Measurements from ENCODE around the gene ATP6V1G3.

ATP6V1G3 gene

DNA sequence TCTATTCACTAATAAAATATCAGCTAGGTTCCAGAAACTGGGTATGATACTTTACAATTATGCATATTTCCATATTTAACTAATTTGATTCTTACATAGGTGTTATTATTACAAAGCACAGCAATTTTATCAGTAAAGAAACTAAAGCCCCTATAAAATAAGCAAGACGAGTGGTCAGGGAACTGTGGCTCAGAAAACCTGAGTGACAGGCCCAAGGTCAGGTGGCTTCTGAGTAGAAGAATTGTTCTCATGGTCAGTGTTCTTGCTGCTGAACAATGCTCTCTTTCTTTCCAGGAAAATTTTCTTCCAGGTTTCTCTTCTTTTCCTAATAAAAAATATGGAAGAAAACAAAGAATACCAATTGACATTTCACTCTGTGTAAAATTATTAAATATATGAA lies 2.2 kb upstream of the ATP6V1G3 start:
- no peak for DNase-seq (ENCODE audit: low read depth)

DNA sequence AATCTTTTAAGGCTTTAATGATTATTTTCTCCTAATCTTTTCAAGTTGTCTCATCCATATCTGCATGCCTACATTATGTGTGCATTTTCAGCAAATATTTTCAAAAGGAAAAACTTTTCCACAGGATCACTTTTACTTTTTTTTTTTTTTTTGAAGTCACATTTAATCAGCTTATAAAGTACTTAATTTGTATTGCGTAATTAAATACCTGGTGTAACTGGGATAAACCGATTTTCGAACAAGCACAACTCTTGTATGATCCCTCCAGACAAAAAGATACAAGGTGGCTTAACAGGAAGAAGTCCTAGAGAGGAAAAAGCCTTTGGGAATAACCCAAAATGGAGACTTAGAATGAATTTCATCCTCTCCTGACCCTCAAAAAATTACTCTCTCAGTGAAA lies 1.3 kb upstream of the ATP6V1G3 start:
- DNase-seq (ENCODE audit: low read depth) = no peak

DNA sequence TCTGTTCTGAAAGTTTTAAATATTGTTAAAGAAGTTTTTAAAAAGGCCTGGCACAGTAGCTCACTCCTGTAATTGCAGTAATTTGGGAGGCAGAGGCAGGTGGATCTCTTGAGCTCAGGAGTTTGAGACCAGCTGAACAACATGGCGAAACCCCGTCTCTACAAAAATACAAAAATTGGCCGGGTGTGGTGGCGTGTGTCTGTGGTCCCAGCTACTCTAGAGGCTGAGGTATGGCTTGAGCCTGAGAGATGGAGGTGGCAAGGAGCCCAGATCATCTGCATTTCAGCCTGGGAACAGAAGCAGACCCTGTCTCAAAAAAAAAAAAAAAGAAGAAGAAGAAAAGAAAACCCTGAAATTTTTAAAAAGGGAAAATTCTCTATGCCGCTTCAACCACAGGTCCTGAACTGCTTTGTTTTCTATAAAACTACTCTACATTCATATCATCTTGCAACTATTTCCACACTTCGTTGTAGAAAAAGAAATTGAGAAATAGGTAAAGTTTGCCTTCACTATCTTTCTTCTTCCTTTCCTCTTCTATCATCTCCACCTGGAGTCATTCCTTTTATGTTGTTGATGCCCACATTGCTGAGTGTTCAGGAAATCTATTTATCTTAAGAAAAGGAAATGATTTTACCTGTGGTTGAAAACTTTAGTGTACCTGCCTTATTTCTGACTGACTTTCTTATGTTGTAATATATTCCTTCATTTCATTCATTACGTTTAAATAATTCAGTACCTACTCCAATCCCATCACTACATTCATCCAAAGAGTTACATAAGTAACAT lies 1.7 kb downstream of the ATP6V1G3 start:
- no peak for DNase-seq (ENCODE audit: low read depth)

DNA sequence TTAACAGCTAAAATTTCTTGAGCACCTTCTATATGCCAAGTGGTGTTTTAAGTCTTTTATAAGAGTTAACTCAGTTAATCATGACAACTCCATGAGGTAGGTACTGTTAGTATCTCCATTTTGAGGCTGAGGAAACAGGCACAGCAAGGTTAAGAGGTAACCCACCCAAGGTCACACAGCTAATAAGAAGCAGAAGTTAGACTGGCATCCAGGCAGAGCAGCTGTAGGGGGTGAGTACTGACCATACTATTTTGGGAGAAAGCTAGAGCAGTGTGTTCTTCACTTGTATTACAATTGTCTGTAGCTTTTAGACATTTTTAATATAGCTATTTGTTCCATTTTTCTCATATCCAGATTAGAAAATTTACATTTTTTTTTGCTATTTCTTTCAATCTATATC lies 4.8 kb downstream of the ATP6V1G3 start:
- DNase-seq (ENCODE audit: low read depth) = no peak

DNA sequence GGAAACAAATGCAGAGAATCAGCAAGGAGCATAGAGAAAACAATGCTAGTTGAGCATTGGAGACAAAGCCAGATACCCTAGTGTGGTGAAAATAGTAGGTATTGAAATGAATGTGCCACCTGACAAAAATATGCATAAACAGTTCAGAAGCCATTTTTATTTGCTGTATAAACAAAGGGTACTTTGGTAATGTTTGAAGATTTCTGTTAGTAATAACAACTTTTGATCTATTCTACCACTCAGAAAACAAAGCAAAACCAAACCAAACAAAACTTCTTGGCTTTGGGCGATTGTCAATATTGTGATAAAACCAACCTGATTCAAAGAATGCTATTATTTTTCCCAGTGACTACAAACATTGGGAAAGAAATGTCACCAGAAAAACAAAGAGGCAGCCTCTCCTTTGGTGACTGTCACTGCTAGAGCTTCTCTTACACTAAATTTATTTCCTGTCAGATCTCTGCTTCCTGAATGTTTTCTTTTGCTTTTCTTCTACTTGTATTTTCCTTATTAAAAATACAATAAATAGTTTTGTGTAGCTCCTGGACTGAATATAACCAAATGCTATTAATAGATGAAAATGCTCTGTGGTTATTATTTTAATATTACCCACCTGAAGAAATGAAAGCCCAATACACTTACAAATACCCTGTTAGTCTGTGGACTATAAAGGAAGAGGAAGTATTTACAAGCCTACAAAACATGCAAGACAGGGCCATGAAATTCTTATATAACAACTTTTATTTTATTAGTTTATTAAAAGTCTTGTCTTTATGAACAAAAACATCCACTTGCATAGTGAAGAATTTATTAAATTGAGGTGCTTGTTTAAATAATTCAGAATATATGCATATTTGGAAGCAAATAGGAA lies 5.7 kb downstream of the ATP6V1G3 start:
- DNase-seq (ENCODE audit: low read depth) = no peak

DNA sequence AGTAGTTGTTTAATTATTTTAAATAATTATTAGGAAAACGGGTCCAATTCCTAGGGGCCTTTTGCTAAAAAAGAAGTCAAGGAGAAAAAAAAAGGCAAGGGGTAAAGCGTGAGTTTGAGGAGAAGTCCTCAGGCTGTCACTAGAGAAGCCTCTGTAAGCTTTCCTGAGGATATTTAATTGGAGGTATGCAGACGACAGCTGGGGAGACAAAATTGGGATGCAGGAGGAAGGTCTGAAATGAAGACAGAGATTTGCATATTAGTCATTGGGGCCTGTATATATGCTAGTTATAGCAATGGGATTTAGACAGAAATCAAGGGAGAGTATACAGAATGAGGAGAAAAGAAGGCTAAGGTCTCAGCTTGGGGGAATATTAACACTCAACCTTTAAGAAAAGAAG lies 8.6 kb downstream of the ATP6V1G3 start:
- DNase-seq (ENCODE audit: low read depth) = no peak

DNA sequence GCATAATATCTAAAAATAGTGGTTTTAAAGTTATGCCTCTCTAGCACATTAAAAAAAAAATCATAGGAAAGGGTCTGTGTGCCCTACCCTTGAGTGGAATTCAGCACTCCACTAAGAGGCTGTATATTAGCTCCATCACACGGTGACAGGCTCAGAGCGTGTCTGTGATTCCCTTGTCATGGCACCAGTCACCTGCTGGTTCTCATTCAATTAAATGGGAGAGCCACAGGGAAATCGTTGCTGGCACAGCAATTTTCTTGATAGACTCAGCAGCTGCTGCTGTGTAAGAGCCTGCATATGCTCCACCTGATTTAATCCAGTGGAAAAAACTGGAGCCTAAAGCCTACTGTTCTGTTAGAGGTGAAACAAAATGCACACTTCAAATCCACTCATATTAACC lies 9.5 kb downstream of the ATP6V1G3 start:
- DNase-seq (ENCODE audit: low read depth) = no peak

DNA sequence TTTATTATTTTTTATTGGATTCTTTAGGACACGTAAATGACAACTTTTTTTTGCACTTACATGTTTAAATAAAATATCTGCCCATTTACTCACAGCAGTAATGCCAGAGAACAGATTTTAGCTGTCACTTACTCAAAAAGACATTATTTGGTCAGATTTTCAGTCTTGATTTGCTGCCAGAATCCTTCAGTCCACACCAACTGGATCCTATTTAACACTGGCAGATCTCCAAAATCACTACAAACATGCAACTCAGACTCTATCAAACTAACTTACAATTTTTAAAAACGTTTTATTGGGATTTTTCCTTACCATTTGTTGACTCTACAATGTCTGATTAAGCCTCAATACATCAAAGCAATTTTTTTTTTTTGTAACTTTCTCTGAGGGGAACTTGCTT lies 11.1 kb downstream of the ATP6V1G3 start:
- peak; percentile 80 for DNase-seq (ENCODE audit: low read depth)

DNA sequence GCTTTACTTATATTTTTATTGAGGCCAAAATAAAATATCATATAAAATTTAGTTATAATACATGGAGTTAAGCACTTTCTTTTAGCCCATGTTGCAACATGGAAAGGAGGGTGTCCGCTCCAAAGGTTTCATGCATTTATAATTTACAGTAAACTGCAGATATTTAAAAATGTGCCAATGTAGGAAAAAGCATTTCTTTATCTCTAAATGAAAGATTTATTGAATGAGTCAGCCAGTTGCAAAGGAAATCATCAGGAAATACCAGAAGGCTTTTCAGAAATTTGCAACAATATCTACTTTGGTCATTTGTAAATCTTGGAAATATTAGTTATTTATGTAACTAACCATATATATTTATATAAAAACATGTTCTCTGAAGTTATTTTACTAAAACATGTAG lies 12.1 kb downstream of the ATP6V1G3 start:
- peak; percentile 72 for DNase-seq (ENCODE audit: low read depth)

DNA sequence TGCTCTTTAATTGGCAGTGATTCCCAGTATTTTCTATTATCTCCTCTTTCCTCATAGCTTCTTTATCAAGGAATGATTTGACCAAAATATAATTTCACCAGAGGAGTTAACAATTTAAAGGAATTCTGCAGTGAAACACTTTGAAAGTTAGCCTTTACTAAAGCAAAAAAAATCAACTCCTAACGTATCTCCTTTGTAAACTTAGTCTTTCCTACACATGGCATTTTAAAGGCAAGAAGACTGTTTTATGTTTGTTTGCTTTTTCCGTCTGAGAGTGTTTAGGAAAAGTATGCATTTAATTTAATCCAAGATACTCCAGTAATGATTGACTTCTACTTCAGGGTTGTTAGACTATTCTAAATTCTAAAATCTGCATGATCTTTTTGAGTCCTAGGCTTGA lies 15.9 kb downstream of the ATP6V1G3 start:
- DNase-seq (ENCODE audit: low read depth) = no peak

DNA sequence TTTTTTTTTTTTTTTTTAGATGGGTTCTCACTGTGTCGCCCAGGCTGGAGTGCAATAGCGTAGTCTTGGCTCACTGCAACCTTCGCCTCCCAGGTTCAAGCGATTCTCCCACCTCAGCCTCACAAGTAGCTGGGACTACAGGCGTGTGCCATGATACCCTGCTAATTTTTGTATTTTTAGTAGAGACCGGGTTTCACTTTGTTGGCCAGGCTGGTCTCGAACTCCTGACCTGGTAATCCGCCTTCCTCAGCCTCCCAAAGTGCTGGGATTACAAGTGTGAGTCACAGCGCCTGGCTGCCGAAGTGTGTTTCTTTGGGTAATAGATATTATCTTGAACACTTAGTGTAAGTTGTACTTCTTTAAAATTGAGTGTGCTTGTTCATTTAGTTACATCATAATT lies 16.4 kb downstream of the ATP6V1G3 start:
- peak; percentile 9 for DNase-seq (ENCODE audit: low read depth)

DNA sequence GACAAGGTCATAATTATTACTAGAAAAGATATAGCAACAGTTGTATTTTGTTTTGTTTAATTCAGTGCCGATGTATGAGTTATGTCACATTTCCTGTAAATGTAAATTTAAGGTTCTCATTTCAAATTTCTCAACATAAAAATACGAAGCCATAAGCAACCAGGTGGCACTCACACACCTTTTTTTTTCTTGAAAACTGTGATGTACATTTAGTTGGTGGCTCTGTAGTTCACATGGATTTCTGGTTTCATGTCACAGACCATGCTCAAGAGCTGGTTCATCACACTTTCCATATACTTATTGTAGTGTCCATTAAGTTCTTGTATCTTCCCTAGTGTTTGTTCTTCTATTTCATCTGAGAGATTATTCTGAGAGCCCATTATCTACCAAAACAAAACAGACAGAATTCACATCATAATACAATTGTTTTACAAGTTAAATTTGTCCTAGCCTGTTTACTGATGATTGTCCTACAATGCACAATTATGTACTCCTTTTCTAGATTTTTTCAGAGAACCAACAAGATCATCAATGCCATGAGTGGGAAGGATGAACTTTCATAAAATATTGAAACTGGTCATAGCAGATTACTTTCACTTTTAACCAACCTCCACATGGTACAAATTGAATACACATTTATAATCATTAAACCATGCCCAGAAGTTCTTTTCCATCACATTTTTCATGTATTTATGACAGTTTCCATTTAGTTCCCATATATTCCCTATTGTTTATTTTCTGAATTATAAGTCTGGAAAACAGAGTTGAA lies 17.1 kb downstream of the ATP6V1G3 start:
- no peak for DNase-seq (ENCODE audit: low read depth)

DNA sequence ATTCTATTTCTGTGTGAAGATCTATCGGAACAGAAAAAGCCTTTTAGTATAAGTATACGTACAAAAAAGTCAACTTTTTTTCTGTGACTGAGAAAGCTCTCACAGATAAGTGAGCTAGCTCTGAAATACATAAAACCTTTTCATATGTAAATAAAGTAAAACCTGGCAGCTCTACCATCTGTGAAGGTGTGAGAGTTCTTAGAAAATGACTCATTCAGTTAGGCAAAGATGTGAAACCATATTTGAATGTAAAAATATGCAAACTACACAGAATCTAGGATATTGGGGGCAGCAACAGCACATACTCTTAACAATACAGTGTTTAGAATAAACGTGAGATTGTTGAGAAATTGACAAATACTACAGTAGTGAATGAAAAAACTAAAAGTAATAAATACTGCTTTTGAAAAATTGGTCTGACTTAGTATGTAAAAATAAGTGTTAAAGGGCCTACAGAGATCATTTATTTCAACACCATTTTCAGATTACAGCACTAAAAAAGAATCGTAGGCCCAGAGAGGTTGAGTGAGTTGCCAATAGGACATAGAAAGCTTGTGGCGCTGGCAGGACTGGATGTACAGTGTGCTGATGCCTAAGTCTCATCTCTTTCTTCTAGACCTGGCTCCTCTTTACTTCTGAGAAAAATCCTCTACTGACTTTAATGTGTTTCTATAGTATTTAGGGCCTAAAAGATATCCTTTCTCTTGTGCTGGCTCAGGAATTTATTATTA lies 19.8 kb downstream of the ATP6V1G3 start:
- no peak for DNase-seq (ENCODE audit: low read depth)

DNA sequence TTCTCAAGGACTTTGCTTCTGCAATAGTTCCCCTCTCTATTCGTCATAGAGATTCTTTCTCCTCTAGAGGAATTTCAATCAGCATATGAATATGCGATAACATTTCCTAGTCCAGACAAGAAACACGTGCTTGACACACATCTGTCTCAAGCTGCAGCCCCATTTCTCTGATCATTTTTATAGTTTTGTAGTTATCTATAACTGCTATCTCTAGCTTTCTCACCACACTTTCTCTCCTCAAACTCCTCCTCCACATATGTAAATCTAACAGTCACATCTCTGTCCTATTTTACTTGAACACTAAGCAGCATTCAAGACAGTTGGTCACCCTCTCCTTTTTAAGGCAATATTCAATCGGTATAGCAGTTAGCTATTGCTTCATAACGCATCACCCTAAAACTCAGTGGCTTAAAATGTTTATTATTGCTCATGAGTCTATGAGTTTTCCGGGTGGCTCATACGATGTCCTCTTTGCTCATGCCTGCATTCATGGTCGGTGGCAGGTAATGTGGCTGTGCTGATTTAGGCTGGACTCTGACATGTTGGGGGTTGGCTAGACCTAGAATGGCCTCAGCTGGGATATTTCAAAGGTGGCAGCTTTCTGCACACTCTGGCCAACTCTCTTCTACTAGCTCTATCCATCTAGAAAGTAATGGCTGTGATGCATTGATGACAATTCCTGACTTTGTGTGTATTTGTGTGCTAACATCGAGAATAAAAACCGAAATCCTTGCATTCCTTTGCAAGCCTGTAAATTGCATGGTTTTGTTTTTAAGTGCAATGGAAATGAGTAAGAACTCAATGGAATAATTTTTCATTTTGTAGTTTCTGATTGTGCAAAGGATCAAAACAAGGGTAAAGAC lies 20.6 kb downstream of the ATP6V1G3 start:
- DNase-seq (ENCODE audit: low read depth) = no peak

DNA sequence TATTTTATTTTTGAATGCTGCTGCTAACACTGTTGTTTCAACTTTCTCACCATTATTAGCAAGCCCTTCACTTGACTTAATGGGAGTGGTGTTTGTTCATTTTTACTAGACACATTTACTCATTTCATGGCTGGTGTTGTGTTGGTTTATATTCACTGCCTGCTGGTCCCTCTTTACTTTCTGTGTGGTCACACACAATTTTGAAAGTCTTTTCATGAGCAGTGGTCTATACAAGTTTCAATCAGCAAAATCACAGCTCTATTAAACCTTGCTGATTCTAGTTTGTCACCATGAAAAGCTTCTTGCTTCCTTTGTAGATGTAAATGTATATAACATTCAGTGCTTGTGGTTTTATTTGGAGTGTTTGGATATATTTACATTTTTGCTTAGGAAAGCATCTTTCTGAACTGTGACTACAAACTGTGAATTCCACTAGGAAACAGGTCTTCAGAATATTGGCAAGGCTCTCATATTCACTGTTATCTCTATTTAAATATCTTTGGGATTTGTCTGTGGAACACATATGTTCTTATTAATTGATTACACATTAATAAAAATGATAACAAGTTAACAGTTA lies 22.8 kb downstream of the ATP6V1G3 start:
- DNase-seq (ENCODE audit: low read depth) = no peak

DNA sequence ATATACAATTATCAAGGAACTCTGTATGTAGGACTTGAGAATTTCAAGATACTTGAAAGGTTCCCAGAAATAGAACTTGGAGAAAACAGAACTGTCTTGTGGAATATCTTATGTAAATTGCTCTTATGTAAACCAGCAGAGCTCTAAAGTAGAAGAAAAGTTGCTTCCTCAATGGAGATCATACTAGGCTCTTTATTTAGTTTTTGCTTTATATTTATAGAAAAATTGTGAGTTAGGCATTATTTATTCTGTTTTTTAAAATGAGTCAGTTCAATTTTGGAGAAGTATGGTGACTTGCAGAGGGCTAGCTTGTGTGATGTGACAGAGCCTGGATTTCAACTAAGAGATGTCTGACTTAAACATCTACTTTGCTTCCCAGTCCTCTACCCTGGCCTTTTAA lies 40.4 kb downstream of the ATP6V1G3 start:
- no peak for DNase-seq (ENCODE audit: low read depth)

DNA sequence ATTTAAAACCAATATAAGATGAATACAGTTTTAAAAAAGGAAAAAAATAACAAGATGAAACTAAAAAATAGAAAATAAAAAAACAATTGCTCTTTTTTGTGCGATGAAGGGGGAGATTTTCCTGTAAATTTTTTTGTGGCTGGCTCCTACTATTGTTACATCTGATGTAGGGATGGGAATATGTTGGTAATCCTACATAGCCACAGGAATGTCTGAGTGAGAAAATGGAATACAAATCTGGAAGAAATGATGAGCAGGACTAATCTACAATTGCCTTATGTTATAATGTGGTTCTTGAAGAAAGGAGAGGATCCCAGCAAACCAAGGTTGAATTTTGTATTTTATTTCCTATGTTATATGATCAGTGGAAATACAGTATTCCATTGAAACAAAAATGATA lies 40.9 kb downstream of the ATP6V1G3 start:
- DNase-seq (ENCODE audit: low read depth) = no peak

DNA sequence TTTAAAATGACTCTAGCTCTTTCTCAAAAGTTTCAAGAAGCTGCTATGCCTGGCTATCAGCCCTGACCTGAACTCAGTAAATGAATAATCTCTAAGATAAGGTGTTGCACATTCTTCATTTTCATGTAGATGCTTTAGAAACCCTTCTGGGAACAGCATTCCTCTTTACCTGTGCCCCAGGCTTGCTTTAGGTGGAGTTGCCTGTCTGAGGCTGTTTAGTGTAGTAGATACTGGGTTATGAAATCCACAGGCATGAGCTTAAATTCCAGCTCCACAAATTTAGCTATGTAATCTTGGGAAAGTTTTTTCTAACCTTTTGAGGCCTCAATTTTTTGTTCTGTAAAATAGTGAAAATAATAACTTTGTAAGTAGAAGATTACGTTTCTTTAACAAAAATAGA lies 41.6 kb downstream of the ATP6V1G3 start:
- no peak for DNase-seq (ENCODE audit: low read depth)

DNA sequence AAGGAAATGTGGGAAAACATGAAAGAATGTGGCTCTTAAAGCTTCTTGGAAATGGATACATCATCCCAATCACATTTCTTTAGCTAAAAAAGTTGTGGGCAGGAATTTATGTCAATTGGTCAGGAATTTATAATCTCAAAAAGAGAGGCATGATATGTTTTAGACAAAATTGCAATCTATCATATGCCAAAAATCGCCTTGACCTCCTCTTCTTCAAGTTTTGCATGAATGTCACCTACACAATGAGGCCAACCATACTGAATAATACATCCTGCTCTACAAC lies 42.4 kb downstream of the ATP6V1G3 start:
- no peak for DNase-seq (ENCODE audit: low read depth)

DNA sequence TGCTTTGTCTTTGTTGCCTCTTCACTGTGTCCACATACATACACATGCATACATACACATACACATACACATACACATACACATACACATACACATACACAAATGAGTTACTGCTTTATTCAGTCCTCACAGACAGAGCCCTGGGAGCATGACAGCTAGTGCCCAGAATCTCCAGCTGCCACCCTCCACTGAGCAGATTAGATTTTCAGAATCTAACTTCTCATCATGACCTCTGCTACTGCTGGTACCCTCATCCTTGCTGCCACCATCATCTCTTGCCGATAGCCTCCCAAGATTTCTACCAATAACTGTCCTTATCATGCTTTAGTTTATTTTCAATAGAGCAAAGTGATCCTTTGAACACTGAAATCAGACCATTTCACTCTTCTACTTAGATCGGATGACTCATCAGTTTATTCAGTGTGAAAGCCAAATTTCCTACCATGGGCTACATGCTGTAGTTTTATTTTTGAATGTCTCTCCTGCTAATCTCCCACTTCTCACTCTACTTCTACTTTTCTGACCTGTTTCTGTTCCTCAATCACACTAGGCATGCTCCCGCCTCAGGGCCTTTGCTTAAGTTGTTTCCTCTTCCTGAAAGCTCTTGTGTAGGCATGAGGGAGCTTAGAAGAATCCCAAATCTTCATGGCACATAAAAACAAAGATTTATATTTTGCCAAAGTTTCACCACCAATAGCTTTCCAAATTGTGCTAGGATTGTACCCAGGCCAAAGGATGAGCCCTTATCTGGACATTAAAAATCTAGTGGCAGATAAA lies 43.0 kb downstream of the ATP6V1G3 start:
- DNase-seq (ENCODE audit: low read depth) = peak; percentile 68
